ENCODE results near the gene NUDT21. TPM values are rescaled to one million over a fixed set of nuclear protein-coding genes. Genes with fewer than 3 reads are reported as not detected.

Gene NUDT21
- total RNA-seq, 1 donor from 2014 or later: 80.3 TPM

- Histone ChIP-seq H3K27ac (no peak overlapping the region), H3K4me1 (no peaks in the 10 kb centered on the region), H3K27me3 (ENCODE audit: low read depth) (no peaks in the 10 kb centered on the region), H3K9me3 (no peaks in the 10 kb centered on the region), H3K4me3 (no peak overlapping the region), H3K36me3 (peaks cover 95% of the 10 kb centered on the region)
- no peak for ATAC-seq
- DNase-seq: no peak
- intact Hi-C loops (cut with DNase I): no loop called here
- TF ChIP-seq CTCF (IDR thresholded peaks at IDR 0.05): no peak
Measured at GRCh38 chr16:56460101-56460500, 9.0 kb upstream of the NUDT21 start.

GRCh38 chr16:56457927-56458470 lies 6.9 kb upstream of the NUDT21 start:
- no peaks in the 10 kb centered on the region for H3K9me3 ChIP-seq
- no peak for ATAC-seq
- no peaks in the 10 kb centered on the region for H3K27me3 ChIP-seq (ENCODE audit: low read depth)
- H3K27ac ChIP-seq: no peak overlapping the region
- no peak for DNase-seq
- H3K4me1 ChIP-seq: peaks cover under 1% of the 10 kb centered on the region
- intact Hi-C loops (cut with DNase I): no loop called here
- H3K36me3 ChIP-seq: peaks cover 91% of the 10 kb centered on the region
- H3K4me3 ChIP-seq: no peak overlapping the region
- no peak for TF ChIP-seq CTCF (IDR thresholded peaks at IDR 0.05)

GRCh38 chr16:56451753-56452689 lies 889 bp upstream of the NUDT21 start:
- intact Hi-C loops (cut with DNase I): no loop called here
- ATAC-seq: peak; percentile 78

GRCh38 chr16:56450275-56450985 lies 702 bp downstream of the NUDT21 start:
- no peaks in the 10 kb centered on the region for H3K27me3 ChIP-seq (ENCODE audit: low read depth)
- peak overlapping the region; percentile 89 for H3K27ac ChIP-seq
- intact Hi-C loops (cut with DNase I): no loop called here
- peak overlapping the region; percentile 97 for H3K4me3 ChIP-seq
- no peak for ATAC-seq
- H3K4me1 ChIP-seq: peaks cover 37% of the 10 kb centered on the region
- no peak for DNase-seq
- H3K9me3 ChIP-seq: no peaks in the 10 kb centered on the region
- H3K36me3 ChIP-seq: peaks cover 45% of the 10 kb centered on the region
- no peak for TF ChIP-seq CTCF (IDR thresholded peaks at IDR 0.05)

More at GRCh38 chr16:56451753-56452689, 889 bp upstream of the NUDT21 start:
- peak overlapping the region; percentile 89 for H3K27ac ChIP-seq
- H3K27me3 ChIP-seq (ENCODE audit: low read depth): no peaks in the 10 kb centered on the region
- peaks cover 45% of the 10 kb centered on the region for H3K36me3 ChIP-seq
- H3K4me1 ChIP-seq: peaks cover 37% of the 10 kb centered on the region
- no peak for DNase-seq
- peak overlapping the region; percentile 97 for H3K4me3 ChIP-seq
- TF ChIP-seq CTCF (IDR thresholded peaks at IDR 0.05): no peak
- H3K9me3 ChIP-seq: no peaks in the 10 kb centered on the region

GRCh38 chr16:56448005-56448404 lies 3.1 kb downstream of the NUDT21 start:
- Histone ChIP-seq H3K27me3 (ENCODE audit: low read depth) (no peaks in the 10 kb centered on the region), H3K4me3 (no peak overlapping the region)
- TF ChIP-seq CTCF (IDR thresholded peaks at IDR 0.05): no peak

More at GRCh38 chr16:56448005-56448404, 3.1 kb downstream of the NUDT21 start:
- no peak overlapping the region for H3K27ac ChIP-seq
- no peaks in the 10 kb centered on the region for H3K9me3 ChIP-seq
- peaks cover 37% of the 10 kb centered on the region for H3K4me1 ChIP-seq
- no peak for DNase-seq
- intact Hi-C loops (cut with DNase I): no loop called here
- peaks cover 47% of the 10 kb centered on the region for H3K36me3 ChIP-seq
- ATAC-seq: no peak

Measured in lower lobe of right lung (tissue), 2 donors.